Retinal pigment epithelial cell (primary cell): ENCODE measurements around the gene JPT1.

Experiments
- DNase-seq: peaks from one replicate; pipeline ENCODE4 v3.0.0-alpha.2; 2010; ENCODE audit warnings: low read depth
- H3K4me3 ChIP-seq: 2 replicates; pipeline ENCODE4 v1.5.1; 2011; ENCODE audit warnings: mild to moderate bottlenecking, low read length, control low read depth, moderate library complexity
- CTCF ChIP-seq: conservative IDR thresholded peaks from 2 replicates; pipeline ENCODE4 v1.5.1; 2011; ENCODE audit warnings: low read depth, low read length, control low read depth, inconsistent platforms

JPT1 gene

GRCh38 chr17:75109407-75110233 is 44.7 kb downstream of the JPT1 start, which contains the start of gene ARMC7:
TSS of gene ARMC7 (plus strand) at chr17:75109969. CDS start at chr17:75110289, 320 bp downstream.
- no peak for TF ChIP-seq CTCF
- no peak for DNase-seq

GRCh38 chr17:75109046-75109406 is 45.3 kb downstream of the JPT1 start:
- TF ChIP-seq CTCF, result no peak
- peak overlapping the region; percentile 86 for H3K4me3 ChIP-seq
- DNase-seq, result no peak

More at GRCh38 chr17:75109407-75110233, 44.7 kb downstream of the JPT1 start, which contains the start of gene ARMC7:
- peak within 1 kb of the TSS; percentile 86 for H3K4me3 ChIP-seq

- no peak for DNase-seq
- TF ChIP-seq CTCF, result no peak
- H3K4me3 ChIP-seq, result no peak overlapping the region
Measured at GRCh38 chr17:75108193-75108592, 46.1 kb downstream of the JPT1 start.

- DNase-seq, result no peak
- TF ChIP-seq CTCF, result peak; percentile 79
- no peak overlapping the region for H3K4me3 ChIP-seq
Measured at GRCh38 chr17:75105126-75106080, 48.9 kb downstream of the JPT1 start.

- TF ChIP-seq CTCF, result no peak
- no peak overlapping the region for H3K4me3 ChIP-seq
- DNase-seq, result no peak
Measured at GRCh38 chr17:75103601-75104554, 50.4 kb downstream of the JPT1 start.

- TF ChIP-seq CTCF, result no peak
- no peak for DNase-seq
- no peak overlapping the region for H3K4me3 ChIP-seq
Measured at GRCh38 chr17:75102385-75102821, 51.9 kb downstream of the JPT1 start.
